NCI-H226 (cell line): ENCODE results near the gene FGFR1OP2.
"Not testable (repeated sequence)": the region's sequence is repeated elsewhere in the genome, so short reads cannot be mapped to it uniquely, and the experiment has no call there.

ENCODE experiments used
- DNase-seq: peaks from one replicate; pipeline ENCODE4 v3.0.0-alpha.2; 2015

Gene FGFR1OP2

GRCh38 chr12:26937863-26938700, at the start of gene FGFR1OP2, which contains the start of gene INTS13:
Gene FGFR1OP2, plus strand, starts transcription at chr12:26938470. Its CDS starts 15,689 bp downstream, at chr12:26954159.
Gene INTS13, minus strand, starts transcription at chr12:26937981. Its CDS starts 1,178 bp downstream, at chr12:26936803.
- DNase-seq = peak; percentile 97

GRCh38 chr12:26890784-26891183, 47.5 kb upstream of the FGFR1OP2 start:
- no peak for DNase-seq

- DNase-seq = no peak
These were observed 46.6 kb upstream of the FGFR1OP2 start for GRCh38 chr12:26891704-26892103.

- DNase-seq = no peak
These were observed 42.6 kb upstream of the FGFR1OP2 start for GRCh38 chr12:26895672-26896071.

- DNase-seq = no peak
These were observed 41.4 kb upstream of the FGFR1OP2 start for GRCh38 chr12:26896913-26897312.

- not testable (repeated sequence) for DNase-seq
These were observed 34.9 kb upstream of the FGFR1OP2 start for GRCh38 chr12:26903396-26903795.

GRCh38 chr12:26906024-26906423, 32.2 kb upstream of the FGFR1OP2 start:
- DNase-seq = no peak

- DNase-seq = no peak
These were observed 31.6 kb upstream of the FGFR1OP2 start for GRCh38 chr12:26906704-26907103.

- no peak for DNase-seq
These were observed 19.7 kb upstream of the FGFR1OP2 start for GRCh38 chr12:26918321-26919215.

- DNase-seq = no peak
These were observed 19.1 kb upstream of the FGFR1OP2 start for GRCh38 chr12:26919216-26919555.

GRCh38 chr12:26921886-26922285, 16.4 kb upstream of the FGFR1OP2 start:
- DNase-seq = no peak

GRCh38 chr12:26928661-26929060, 9.6 kb upstream of the FGFR1OP2 start:
- no peak for DNase-seq

GRCh38 chr12:26929590-26929989, 8.7 kb upstream of the FGFR1OP2 start:
- no peak for DNase-seq

- DNase-seq = no peak
These were observed 2.5 kb upstream of the FGFR1OP2 start for GRCh38 chr12:26935636-26936378.

GRCh38 chr12:26936559-26937442, 1.5 kb upstream of the FGFR1OP2 start:
- DNase-seq = no peak

GRCh38 chr12:26937443-26937862, 817 bp upstream of the FGFR1OP2 start:
- peak; percentile 8 for DNase-seq

GRCh38 chr12:26938701-26939062, 412 bp downstream of the FGFR1OP2 start:
- DNase-seq = no peak

GRCh38 chr12:26939192-26939832, 1.0 kb downstream of the FGFR1OP2 start:
- DNase-seq = no peak

GRCh38 chr12:26939953-26940352, 1.7 kb downstream of the FGFR1OP2 start:
- DNase-seq = no peak

- DNase-seq = peak; percentile 39
These were observed 2.4 kb downstream of the FGFR1OP2 start for GRCh38 chr12:26940516-26941214.

GRCh38 chr12:26941215-26941594, 2.9 kb downstream of the FGFR1OP2 start:
- DNase-seq = peak; percentile 20
